Epithelial cell of proximal tubule (primary cell): Measurements from ENCODE around the gene TIMP2. TPM values are rescaled to one million over a fixed set of nuclear protein-coding genes. Genes with fewer than 3 reads are reported as not detected.

ENCODE experiments used
- DNase-seq: peaks from one replicate; pipeline ENCODE4 v3.0.0-alpha.2; 2011; ENCODE audit warnings: low read depth
- H3K4me3 ChIP-seq: 2 replicates; pipeline ENCODE4 v1.5.1; 2011; ENCODE audit warnings: low read depth, mild to moderate bottlenecking, low read length
- CTCF ChIP-seq: conservative IDR thresholded peaks from 2 replicates; pipeline ENCODE4 v1.5.1; 2012; ENCODE audit warnings: low read depth, mild to moderate bottlenecking, low read length
- total RNA-seq: library from RNA; depleted of rRNA; stranded (reverse); fragments of >200 nt; gene quantifications from 2 replicates; pipeline ENCODE4 v1.2.3, GENCODE V29; 2015

The TIMP2 gene
- total RNA-seq, 1 donor from 2014 or later = 64.9 TPM

GRCh38 chr17:78834571-78834970 is 90.6 kb downstream of the TIMP2 start:
- TF ChIP-seq CTCF = no peak
- no peak overlapping the region for H3K4me3 ChIP-seq
- DNase-seq = no peak

GRCh38 chr17:78832541-78832810 is 92.7 kb downstream of the TIMP2 start:
- no peak for TF ChIP-seq CTCF
- no peak for DNase-seq
- H3K4me3 ChIP-seq = no peak overlapping the region

DNA sequence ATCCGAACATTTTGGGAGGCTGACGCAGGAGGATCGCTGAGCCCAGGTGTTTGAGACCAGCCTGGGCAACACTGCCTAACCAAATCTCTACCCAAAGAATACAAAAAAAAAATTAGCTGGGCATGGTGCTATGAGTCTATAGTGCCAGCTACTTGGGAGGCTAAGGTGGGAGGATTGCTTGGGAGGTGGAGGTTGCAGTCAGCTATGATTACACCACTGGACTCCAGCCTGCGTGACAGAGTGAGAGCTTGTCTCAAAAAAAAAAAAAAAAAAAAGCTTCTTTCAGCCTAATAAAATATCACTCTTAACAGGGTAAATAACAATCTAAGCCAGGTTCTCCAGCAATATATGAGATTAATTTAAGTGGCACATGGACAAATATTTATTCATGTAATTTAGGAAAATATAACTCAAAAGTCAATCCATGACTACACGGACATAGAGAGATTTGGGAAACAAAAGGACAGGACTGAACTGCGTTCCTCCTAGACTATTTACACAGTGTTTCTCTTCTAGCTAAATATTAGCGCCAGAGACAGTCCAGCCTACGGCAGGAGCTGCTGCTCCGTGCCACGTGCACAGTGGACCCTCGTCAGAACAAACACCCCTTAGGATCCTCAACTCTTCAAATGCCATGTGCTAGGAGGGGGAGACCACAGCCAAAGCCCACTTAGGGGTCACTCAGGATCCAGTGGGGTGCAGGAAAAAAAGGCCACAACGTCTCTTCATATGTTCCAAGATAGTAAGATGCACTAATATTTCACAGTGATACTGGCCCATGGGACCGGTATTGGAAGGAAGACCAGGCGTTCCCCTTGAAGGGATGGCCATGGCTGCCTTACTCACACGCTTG is 93.3 kb downstream of the TIMP2 start:
- no peak for TF ChIP-seq CTCF
- DNase-seq = no peak
- no peak overlapping the region for H3K4me3 ChIP-seq

DNA sequence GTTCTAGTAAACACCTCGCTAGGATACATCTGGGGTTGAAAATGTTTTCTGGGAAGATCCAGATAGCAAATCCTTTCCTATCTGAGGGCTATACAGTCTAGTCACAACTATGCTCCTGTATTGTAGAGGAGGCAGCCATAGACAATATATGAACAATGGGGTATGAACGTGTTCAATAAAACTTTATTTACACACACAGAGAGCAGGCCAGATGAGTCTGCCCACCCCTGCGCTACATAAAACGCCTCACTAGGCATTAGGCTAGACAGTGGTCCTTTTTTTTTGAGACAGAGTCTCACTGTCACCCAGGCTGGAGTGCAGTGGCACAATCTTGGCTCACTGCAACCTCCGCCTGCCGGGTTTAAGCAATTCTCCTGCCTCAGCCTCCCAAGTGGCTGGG is 95.7 kb downstream of the TIMP2 start:
- no peak overlapping the region for H3K4me3 ChIP-seq
- TF ChIP-seq CTCF = no peak
- no peak for DNase-seq

DNA sequence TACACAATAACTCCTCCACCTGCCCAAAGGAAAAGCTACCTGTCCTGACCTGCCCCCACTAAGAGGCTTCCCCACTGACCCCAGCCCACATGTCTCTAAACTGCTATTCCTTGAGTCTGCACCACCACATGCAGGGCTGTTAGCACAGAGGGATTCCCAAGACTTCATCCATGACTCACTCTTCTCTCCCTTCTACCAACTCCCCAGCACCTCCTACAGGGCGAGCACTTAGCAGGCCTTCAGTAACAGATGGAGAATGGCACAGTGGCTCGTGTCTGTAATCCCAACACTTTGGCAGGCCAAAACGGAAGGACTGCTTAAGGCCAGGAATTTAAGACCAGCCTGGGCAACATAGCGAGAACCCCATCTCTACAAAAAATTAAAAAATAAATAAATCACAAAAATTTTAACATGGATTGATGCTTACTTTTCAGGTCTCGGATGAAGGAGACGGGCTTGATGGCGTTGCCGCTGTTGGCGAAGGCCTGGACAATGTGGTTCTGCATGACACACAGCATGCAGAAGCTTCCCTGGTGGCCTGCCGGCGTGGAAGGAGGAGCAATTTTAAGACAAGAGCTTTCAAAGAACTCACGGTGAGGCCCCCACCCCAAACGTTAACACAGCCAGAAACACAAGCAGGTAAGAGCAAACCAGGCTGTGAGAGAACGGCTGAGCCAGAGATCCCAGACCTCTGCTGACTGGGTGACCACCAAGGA is 96.6 kb downstream of the TIMP2 start:
- no peak overlapping the region for H3K4me3 ChIP-seq
- peak; percentile 60 for TF ChIP-seq CTCF
- DNase-seq = no peak

DNA sequence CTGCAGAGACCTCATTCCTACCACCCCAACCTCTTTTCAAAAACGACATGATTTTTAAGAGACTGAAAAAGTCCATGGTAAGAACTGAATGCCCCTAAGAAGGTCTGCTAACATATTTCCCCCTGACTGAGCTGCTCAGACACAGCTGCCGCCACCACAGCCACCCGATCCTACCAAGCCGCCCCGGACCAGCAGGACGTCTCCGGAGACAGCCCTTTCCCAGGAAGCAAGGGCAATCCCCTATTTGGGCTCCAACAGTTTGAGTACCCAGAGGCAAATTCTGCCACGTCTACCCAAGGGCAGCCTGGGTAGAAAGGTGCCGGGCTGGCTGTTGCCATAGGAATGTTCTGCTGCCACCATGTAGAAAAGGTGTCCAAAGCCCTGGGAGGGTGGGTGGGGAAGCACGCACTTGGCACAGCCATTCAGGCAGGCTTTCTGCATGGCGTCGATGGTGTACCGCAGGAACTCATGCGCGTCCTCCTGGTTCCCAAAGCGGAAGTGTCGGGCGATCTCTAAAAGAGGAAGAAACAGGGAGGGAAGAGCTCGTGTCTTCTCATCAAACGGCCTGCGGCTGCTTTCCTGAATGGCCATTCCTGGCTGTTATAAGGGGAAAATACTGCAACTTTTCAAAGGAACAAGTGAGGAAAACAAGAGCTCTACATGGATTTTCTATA is 98.2 kb downstream of the TIMP2 start:
- no peak for DNase-seq
- no peak overlapping the region for H3K4me3 ChIP-seq
- TF ChIP-seq CTCF = no peak
